ENCODE data around the gene PLCH2. TPM values are rescaled to one million over a fixed set of nuclear protein-coding genes. Genes with fewer than 3 reads are reported as not detected.

The PLCH2 gene
- total RNA-seq, 6 experiments from 2014 or later: 0.37 to 4.6 (median 2.3) TPM

DNA sequence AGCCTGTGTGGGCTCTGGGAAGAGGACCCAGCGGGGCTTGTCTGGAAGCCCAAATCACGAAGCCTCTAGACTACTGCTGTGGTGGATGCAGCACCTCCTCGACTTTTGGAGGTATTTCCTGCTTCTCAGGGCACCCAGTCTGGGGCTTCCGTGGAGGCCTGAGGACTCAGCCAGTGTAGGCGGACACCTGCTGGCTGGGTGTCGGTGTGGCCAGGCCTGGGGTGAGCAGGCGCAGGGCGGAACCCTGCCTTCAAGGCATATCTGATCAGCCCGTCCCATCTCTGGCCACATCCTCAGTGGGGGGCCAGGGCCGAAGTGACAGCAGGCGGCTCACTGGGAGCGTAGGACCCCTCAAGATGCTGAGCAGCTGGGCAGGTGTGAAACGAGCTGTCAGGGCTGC, 6.9 kb downstream of the PLCH2 start:
- Histone ChIP-seq H3K4me3 (no peak overlapping the region), H3K36me3 (no peaks in the 10 kb centered on the region), H3K4me1 (peaks cover 0 to 5% (median 0%) of the 10 kb centered on the region in 4 donors), H3K27me3 (no peaks in the 10 kb centered on the region), H3K9me3 (no peaks in the 10 kb centered on the region), H3K27ac (no peak overlapping the region)
- WGBS (ENCODE audit: insufficient coverage, low coverage, low lambda C conversion rate, missing lambda C conversion rate): 100% methylated on average over 1 of the region's 13 CpGs
- DNase-seq: no peak
- TF ChIP-seq, protein P1, sequence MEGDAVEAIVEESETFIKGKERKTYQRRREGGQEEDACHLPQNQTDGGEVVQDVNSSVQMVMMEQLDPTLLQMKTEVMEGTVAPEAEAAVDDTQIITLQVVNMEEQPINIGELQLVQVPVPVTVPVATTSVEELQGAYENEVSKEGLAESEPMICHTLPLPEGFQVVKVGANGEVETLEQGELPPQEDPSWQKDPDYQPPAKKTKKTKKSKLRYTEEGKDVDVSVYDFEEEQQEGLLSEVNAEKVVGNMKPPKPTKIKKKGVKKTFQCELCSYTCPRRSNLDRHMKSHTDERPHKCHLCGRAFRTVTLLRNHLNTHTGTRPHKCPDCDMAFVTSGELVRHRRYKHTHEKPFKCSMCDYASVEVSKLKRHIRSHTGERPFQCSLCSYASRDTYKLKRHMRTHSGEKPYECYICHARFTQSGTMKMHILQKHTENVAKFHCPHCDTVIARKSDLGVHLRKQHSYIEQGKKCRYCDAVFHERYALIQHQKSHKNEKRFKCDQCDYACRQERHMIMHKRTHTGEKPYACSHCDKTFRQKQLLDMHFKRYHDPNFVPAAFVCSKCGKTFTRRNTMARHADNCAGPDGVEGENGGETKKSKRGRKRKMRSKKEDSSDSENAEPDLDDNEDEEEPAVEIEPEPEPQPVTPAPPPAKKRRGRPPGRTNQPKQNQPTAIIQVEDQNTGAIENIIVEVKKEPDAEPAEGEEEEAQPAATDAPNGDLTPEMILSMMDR (IDR thresholded peaks at IDR 0.05): no peak
- TF ChIP-seq POLR2A (IDR thresholded peaks at IDR 0.05): no peak
- ATAC-seq: no peak
- intact Hi-C loops (cut with DNase I): no loop called here

DNA sequence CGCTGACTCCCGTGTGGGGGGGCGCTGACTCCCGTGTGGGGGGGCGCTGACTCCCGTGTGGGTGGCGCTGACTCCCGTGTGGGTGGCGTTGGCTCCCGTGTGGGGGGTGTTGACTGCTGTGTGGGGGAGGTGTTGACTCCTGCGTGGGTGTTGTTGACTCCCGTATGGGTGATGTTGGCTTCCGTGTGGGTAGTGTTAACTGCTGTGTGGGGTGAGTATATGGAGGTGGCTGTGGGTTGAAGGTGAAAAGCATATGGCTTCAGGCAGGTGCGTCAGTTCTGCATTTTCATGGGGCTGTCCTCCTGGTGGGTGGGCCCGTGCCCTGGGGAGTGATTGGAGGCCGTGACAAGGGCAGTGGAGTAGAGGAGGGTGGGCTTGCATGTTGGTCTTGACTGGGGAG, 7.9 kb downstream of the PLCH2 start:
- no peak overlapping the region for H3K27ac ChIP-seq

DNA sequence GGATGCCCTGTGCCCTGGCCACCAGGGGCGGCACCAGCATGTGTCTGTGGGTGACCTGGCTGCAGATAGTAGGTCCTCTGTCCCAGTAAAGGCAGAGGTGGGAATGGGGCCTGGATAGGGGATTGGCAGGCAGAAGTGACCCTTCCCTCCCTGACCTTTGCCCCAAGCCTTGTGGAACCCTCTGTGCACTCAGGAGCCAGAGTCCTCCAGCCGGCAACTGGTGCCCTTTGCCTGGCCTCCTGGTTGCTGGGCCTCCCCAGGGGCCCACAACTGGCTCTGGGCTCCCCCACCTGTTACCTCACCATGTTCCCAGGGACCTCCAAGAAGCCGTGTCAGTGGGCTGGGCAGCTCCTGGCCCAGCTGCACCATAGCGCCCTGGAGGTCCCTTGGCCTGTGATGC, 10.0 kb downstream of the PLCH2 start:
- no CpG with 5 or more reads among the region's 4 CpGs for WGBS (ENCODE audit: insufficient coverage, low coverage, low lambda C conversion rate, missing lambda C conversion rate)
- H3K27ac ChIP-seq: no peak overlapping the region
- H3K4me3 ChIP-seq: no peak overlapping the region
- DNase-seq: no peak
- no peaks in the 10 kb centered on the region for H3K9me3 ChIP-seq
- TF ChIP-seq POLR2A (IDR thresholded peaks at IDR 0.05): no peak
- TF ChIP-seq, protein P1 (IDR thresholded peaks at IDR 0.05): no peak
- intact Hi-C loops (cut with DNase I): no loop called here
- no peaks in the 10 kb centered on the region for H3K4me1 ChIP-seq
- no peak for ATAC-seq
- no peaks in the 10 kb centered on the region for H3K27me3 ChIP-seq
- no peaks in the 10 kb centered on the region for H3K36me3 ChIP-seq

More for the DNA sequence above, 7.9 kb downstream of the PLCH2 start:
- DNase-seq (no peak), ATAC-seq (no peak)
- intact Hi-C loops (cut with DNase I): no loop called here
- no peaks in the 10 kb centered on the region for H3K4me1 ChIP-seq
- no peaks in the 10 kb centered on the region for H3K27me3 ChIP-seq
- no peak for TF ChIP-seq POLR2A (IDR thresholded peaks at IDR 0.05)
- H3K4me3 ChIP-seq: no peak overlapping the region
- WGBS (ENCODE audit: insufficient coverage, low coverage, low lambda C conversion rate, missing lambda C conversion rate): 70% methylated on average over 2 of the region's 16 CpGs
- no peaks in the 10 kb centered on the region for H3K36me3 ChIP-seq
- no peaks in the 10 kb centered on the region for H3K9me3 ChIP-seq

DNA sequence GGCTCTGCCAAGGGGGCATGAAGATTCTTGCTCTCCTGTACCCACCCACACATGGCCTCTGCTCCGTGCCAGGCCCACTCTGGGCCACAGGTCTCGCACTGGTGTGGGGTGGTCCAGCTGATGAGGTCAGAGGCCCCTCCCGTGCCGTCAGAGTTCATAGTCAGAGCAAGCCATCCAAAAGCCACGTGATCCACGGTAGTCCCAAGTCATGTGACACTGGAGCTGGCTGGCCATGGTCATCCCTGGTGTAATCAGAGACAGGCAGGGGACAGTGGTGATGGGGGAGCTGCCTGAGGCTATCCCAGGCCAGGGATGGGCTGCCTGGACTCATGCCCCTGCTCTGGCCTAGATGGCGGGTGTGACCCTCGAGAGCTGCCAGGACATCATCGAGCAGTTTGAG, 10.5 kb downstream of the PLCH2 start:
- no peaks in the 10 kb centered on the region for H3K36me3 ChIP-seq
- intact Hi-C loops (cut with DNase I): no loop called here
- no peak overlapping the region for H3K27ac ChIP-seq
- H3K4me1 ChIP-seq: no peaks in the 10 kb centered on the region
- no peaks in the 10 kb centered on the region for H3K9me3 ChIP-seq
- H3K27me3 ChIP-seq: no peaks in the 10 kb centered on the region
- TF ChIP-seq POLR2A (IDR thresholded peaks at IDR 0.05): no peak
- TF ChIP-seq, protein P1 (IDR thresholded peaks at IDR 0.05): no peak
- no peak overlapping the region for H3K4me3 ChIP-seq
- 90% methylated on average over 2 of the region's 9 CpGs for WGBS (ENCODE audit: insufficient coverage, low coverage, low lambda C conversion rate, missing lambda C conversion rate)
- ATAC-seq (no peak), DNase-seq (no peak)

DNA sequence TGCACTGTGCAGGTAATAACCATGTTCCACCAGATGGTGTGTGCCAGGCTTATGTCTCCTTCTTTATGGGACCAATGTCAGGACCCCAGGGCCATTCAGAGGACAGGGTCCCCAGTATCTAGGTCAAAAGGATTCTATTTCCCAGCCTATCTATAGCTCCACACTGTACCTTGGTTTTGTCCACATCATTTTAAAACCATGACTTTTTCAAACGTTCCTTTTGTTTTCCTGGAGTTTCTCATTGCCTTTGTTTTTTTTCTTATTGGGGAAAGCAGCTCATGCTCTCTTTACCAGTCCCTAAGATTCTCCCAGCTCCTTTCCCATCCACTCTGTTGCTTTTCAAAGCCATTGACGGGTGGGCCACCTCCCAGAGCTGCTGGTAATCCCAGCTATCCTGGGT, 12.6 kb downstream of the PLCH2 start:
- no peaks in the 10 kb centered on the region for H3K9me3 ChIP-seq
- DNase-seq (no peak), ATAC-seq (no peak)
- WGBS (ENCODE audit: insufficient coverage, low coverage, low lambda C conversion rate, missing lambda C conversion rate): 94% methylated on average over 2 of the region's 2 CpGs
- TF ChIP-seq POLR2A (IDR thresholded peaks at IDR 0.05): no peak
- TF ChIP-seq, protein P1 (IDR thresholded peaks at IDR 0.05): no peak
- H3K4me1 ChIP-seq: peaks cover 0 to 2% (median 0%) of the 10 kb centered on the region in 4 donors
- H3K27me3 ChIP-seq: no peaks in the 10 kb centered on the region
- H3K36me3 ChIP-seq: no peaks in the 10 kb centered on the region
- no peak overlapping the region for H3K27ac ChIP-seq
- H3K4me3 ChIP-seq: no peak overlapping the region
- intact Hi-C loops (cut with DNase I): no loop called here

Measured in right lobe of liver (tissue), 6 donors.